Measurements from ENCODE around the gene KANSL1. TPM values are rescaled to one million over a fixed set of nuclear protein-coding genes. Genes with fewer than 3 reads are reported as not detected.

Gene KANSL1
- total RNA-seq, 1 donor from 2014 or later = 106 TPM

- Histone ChIP-seq H3K36me3 (ENCODE audit: control insufficient read depth, insufficient read depth, low read length) (no peaks in the 10 kb centered on the region), H3K4me3 (ENCODE audit: low read depth, low read length) (no peak overlapping the region), H3K27me3 (ENCODE audit: control insufficient read depth, insufficient read depth, low read length) (no peaks in the 10 kb centered on the region)
- no peak for TF ChIP-seq CTCF (IDR thresholded peaks at IDR 0.05; ENCODE audit: insufficient read depth, low read length, severe bottlenecking)
- DNase-seq (ENCODE audit: low read depth) (no peak), FAIRE-seq (no peak)
These were observed 56.4 kb downstream of the KANSL1 start for GRCh38 chr17:46136820-46137219.

- DNase-seq (ENCODE audit: low read depth) (no peak), FAIRE-seq (no peak)
- TF ChIP-seq CTCF (IDR thresholded peaks at IDR 0.05; ENCODE audit: insufficient read depth, low read length, severe bottlenecking) = no peak
- H3K4me3 ChIP-seq (ENCODE audit: low read depth, low read length) = no peak overlapping the region
- H3K36me3 ChIP-seq (ENCODE audit: control insufficient read depth, insufficient read depth, low read length) = no peaks in the 10 kb centered on the region
- H3K27me3 ChIP-seq (ENCODE audit: control insufficient read depth, insufficient read depth, low read length) = no peaks in the 10 kb centered on the region
These were observed 57.2 kb downstream of the KANSL1 start for GRCh38 chr17:46135879-46136563.

GRCh38 chr17:46135126-46135812 is 58.0 kb downstream of the KANSL1 start:
- H3K4me3 ChIP-seq (ENCODE audit: low read depth, low read length) = no peak overlapping the region
- H3K27me3 ChIP-seq (ENCODE audit: control insufficient read depth, insufficient read depth, low read length) = no peaks in the 10 kb centered on the region
- no peak for TF ChIP-seq CTCF (IDR thresholded peaks at IDR 0.05; ENCODE audit: insufficient read depth, low read length, severe bottlenecking)
- FAIRE-seq = no peak
- H3K36me3 ChIP-seq (ENCODE audit: control insufficient read depth, insufficient read depth, low read length) = no peaks in the 10 kb centered on the region
- no peak for DNase-seq (ENCODE audit: low read depth)

- no peak for FAIRE-seq
These were observed 63.9 kb downstream of the KANSL1 start for GRCh38 chr17:46129302-46129701.

GRCh38 chr17:46128453-46128852 is 64.8 kb downstream of the KANSL1 start:
- TF ChIP-seq CTCF (IDR thresholded peaks at IDR 0.05; ENCODE audit: insufficient read depth, low read length, severe bottlenecking) = no peak
- no peak overlapping the region for H3K4me3 ChIP-seq (ENCODE audit: low read depth, low read length)
- H3K36me3 ChIP-seq (ENCODE audit: control insufficient read depth, insufficient read depth, low read length) = no peaks in the 10 kb centered on the region
- H3K27me3 ChIP-seq (ENCODE audit: control insufficient read depth, insufficient read depth, low read length) = no peaks in the 10 kb centered on the region
- DNase-seq (ENCODE audit: low read depth) (no peak), FAIRE-seq (no peak)

More at GRCh38 chr17:46129302-46129701, 63.9 kb downstream of the KANSL1 start:
- no peak for DNase-seq (ENCODE audit: low read depth)
- no peaks in the 10 kb centered on the region for H3K36me3 ChIP-seq (ENCODE audit: control insufficient read depth, insufficient read depth, low read length)
- no peak overlapping the region for H3K4me3 ChIP-seq (ENCODE audit: low read depth, low read length)
- no peaks in the 10 kb centered on the region for H3K27me3 ChIP-seq (ENCODE audit: control insufficient read depth, insufficient read depth, low read length)
- TF ChIP-seq CTCF (IDR thresholded peaks at IDR 0.05; ENCODE audit: insufficient read depth, low read length, severe bottlenecking) = no peak
